ENCODE results near the gene IPO9. TPM values are rescaled to one million over a fixed set of nuclear protein-coding genes. Genes with fewer than 3 reads are reported as not detected.

Gene IPO9
- total and polyA plus RNA-seq, 2 of the 4 experiments (the other 2 are of a cell fraction), result 14.0 to 23.4 TPM

- H3K36me3 ChIP-seq (ENCODE audit: control insufficient read depth, insufficient read depth, low read length), result peaks cover 35% of the 10 kb centered on the region
- no peak overlapping the region for H4K91ac ChIP-seq (ENCODE audit: insufficient read depth, low read depth, low read length)
- H2BK20ac ChIP-seq (ENCODE audit: low read depth, low read length), result no peak overlapping the region
- H3K4ac ChIP-seq (ENCODE audit: low read depth, low read length), result no peak overlapping the region
- H3K18ac ChIP-seq (ENCODE audit: low read depth, low read length), result no peak overlapping the region
- H2BK15ac ChIP-seq (ENCODE audit: low read depth, low read length), result no peak overlapping the region
- H2AK9ac ChIP-seq (replicated peaks; ENCODE audit: low read depth, low read length, poor library complexity), result peak overlapping the region; percentile 84
- 83% methylated on average over 2 of the region's 5 CpGs; no CpG with 5 or more reads in 1 of the 2 experiments for WGBS, 2 experiments (ENCODE audit: extremely low coverage in 2 of 2, insufficient read length in 1 of 2)
- in situ Hi-C loops (cut with MboI; ENCODE audit: low sequenced_read_pairs), result loop anchor here (5.0 to 10.0 kb wide), 2 partner anchors 73 to 230 kb away; partner anchors contain the start of gene GPR37L1
- no peaks in the 10 kb centered on the region for H3K27me3 ChIP-seq (ENCODE audit: control insufficient read depth, insufficient read depth, low read length)
- H3K79me1 ChIP-seq (ENCODE audit: low read depth in 1 of 2, low read length in 2 of 2), result peaks cover 9 to 26% of the 10 kb centered on the region in 2 experiments
- peaks cover 3% of the 10 kb centered on the region; the same call in 1 of the 2 replicates for H3K9me1 ChIP-seq (ENCODE audit: insufficient read depth, low read length)
- H4K5ac ChIP-seq (ENCODE audit: low read depth, low read length), result no peak overlapping the region
- intact Hi-C loops (cut with micrococcal nuclease), result no loop called here
- H2AFZ ChIP-seq (replicated peaks; ENCODE audit: low read length, poor library complexity), result no peak overlapping the region
- no peaks in the 10 kb centered on the region for H3K9me3 ChIP-seq (ENCODE audit: control insufficient read depth, insufficient read depth, low read length)
- no peak overlapping the region for H3K23ac ChIP-seq (ENCODE audit: low read depth, low read length)
- TF ChIP-seq RFX5 (IDR thresholded peaks at IDR 0.05; ENCODE audit: low read depth, low read length), result no peak
- dilution Hi-C loops (cut with HindIII; ENCODE audit: low sequenced_read_pairs, unreplicated experiment), result no loop called here
- no peak overlapping the region for H2BK120ac ChIP-seq (ENCODE audit: low read depth, low read length)
- no peak overlapping the region for H3K4me3 ChIP-seq (ENCODE audit: insufficient read depth, low read depth, low read length)
- ChIA-PET POLR2A (ENCODE audit: unreplicated experiment) (no interaction called here), CTCF (interaction anchor here (1.0 to 3.5 kb wide), 4 partner anchors 51 to 79 kb away, joined by 3 to 27 read pairs (median 8); partner anchors contain the start of genes LMOD1 and TIMM17A)
- BruUV-seq (replicated peaks), result no TSS peak
- DNase-seq (peak; percentile 35), ATAC-seq (ENCODE audit: low read depth) (no peak)
- H3K14ac ChIP-seq (replicated peaks; ENCODE audit: low read depth, low read length), result no peak overlapping the region
- no peak overlapping the region for H4K8ac ChIP-seq (ENCODE audit: low read depth in 2 of 2, low read length in 2 of 2)
- H3K4me1 ChIP-seq (ENCODE audit: control insufficient read depth, insufficient read depth, low read length), result peaks cover 15% of the 10 kb centered on the region
- peak overlapping the region; percentile 21; the same call in 1 of the 2 replicates for H2AK5ac ChIP-seq (ENCODE audit: low read depth, low read length)
- H3K56ac ChIP-seq (ENCODE audit: extremely low read depth, insufficient read depth, low read length), result no peak overlapping the region
- H3K4me2 ChIP-seq (ENCODE audit: low read depth, low read length), result no peak overlapping the region
- no peak overlapping the region for H2BK5ac ChIP-seq (ENCODE audit: low read depth, low read length, poor library complexity, severe bottlenecking)
- no peak overlapping the region for H3K27ac ChIP-seq (ENCODE audit: insufficient read depth, low read length)
- H4K20me1 ChIP-seq (ENCODE audit: insufficient read depth, low read length), result no peaks in the 10 kb centered on the region
- H3K9ac ChIP-seq (ENCODE audit: low read depth, low read length), result no peak overlapping the region
Observed at GRCh38 chr1:201894343-201895119, 65.6 kb downstream of the IPO9 start.
